NAMALWA (cell line): ENCODE data around the gene CPNE4.
"Not testable (repeated sequence)": the region's sequence is repeated elsewhere in the genome, so short reads cannot be mapped to it uniquely, and the experiment has no call there.

ENCODE experiments used
- DNase-seq: peaks from one replicate; pipeline ENCODE4 v3.0.0-alpha.2; 2015; ENCODE audit warnings: low spot score

Gene CPNE4

DNA sequence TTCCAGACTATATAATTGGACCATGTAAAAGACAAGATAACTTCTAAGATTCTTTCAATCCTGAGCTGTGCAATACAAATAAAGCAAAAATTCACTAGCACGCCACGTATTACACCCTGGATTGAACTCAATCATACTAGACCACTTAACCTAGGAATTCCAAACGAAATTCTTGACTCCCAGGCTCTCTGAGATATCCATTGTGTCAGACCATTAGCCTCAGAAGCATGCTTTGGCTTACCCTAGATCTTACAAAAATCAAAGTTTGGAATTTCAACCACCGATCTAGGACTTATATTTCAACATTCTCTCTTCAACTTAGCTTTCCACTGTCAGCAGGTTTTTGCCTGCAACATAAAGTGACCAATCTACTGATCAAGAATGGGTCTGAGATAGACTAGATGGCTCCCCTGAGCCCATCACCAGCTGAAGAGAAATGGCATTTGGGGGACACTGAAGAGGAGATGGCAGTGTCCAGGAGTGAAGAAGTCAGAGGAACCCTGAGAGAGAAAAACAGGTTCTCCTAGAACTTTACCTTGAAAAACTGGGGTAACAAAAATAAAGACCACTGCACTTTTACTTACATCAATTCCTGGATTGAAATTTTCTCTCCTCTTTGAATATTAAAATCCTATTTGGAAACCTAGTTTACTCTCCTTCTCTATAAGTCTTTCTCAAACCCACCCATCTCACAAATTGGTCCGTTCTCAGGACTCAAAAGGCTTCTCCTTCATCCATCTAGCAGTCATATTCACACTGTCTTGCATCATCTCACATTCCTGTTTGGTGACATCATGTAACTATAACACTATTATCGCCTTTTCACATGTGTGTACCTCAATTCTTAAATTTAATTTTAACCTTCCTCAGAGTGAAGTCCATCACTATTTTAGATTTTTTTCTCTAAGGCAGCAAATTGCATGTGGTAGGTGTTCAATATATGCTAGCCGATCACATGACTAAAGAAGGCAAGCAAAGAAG, 18.5 kb downstream of the CPNE4 start:
- DNase-seq, result no peak

- DNase-seq, result no peak
Measured at GRCh38 chr3:132014105-132014504, 20.7 kb downstream of the CPNE4 start.

- DNase-seq, result no peak
Measured at GRCh38 chr3:132009241-132009640, 25.6 kb downstream of the CPNE4 start.

DNA sequence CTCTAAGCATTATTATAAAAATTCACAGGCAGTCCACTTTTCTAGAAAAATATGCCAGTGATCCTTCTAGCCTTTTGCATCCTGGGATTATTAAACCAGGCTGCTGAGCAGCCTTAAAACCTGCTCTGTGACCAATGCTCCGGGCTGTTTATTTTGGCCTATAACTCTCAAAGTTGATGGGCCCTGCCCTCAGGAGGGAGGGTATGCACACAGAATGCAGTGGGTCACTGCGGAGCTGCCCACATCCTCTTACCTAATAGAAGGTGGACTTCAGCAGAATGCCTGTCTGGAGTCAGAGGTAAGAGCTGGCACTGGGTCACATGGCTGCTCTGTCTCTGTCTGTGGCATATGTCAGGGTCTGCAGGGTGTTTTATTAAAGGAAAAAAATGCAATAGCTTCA, 26.0 kb downstream of the CPNE4 start:
- DNase-seq, result no peak

GRCh38 chr3:132007617-132008016, 27.2 kb downstream of the CPNE4 start:
- DNase-seq, result no peak

DNA sequence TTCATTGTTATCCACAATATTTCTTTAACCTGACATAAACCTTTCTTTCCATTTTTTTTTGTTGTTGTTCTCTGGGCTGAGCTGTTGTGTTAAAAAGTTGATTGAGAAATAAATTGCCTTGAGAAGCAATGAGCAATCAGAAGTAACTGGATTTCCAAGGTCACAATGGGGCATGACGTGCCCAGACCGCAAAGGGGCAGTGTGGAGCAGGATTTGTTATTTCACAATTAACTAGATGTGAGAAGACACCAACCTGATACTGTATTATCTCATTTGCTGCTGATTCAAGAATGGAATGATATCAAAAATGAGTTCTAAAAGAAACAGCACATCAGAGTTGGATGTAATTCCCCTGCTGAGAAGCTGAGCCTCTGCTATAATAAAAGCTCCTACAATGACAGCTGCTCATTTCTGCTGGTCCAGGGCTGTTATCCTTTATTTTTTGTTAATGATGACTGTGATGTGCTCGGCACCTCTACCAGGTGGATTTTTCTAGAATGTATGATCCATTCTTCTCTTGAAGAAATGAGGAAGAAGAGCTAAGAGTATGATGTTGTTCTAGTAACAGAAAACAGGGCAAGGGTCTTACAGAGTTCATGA, 28.1 kb downstream of the CPNE4 start:
- peak; percentile 68 for DNase-seq

- DNase-seq, result no peak
Measured at GRCh38 chr3:132004571-132004970, 30.2 kb downstream of the CPNE4 start.

DNA sequence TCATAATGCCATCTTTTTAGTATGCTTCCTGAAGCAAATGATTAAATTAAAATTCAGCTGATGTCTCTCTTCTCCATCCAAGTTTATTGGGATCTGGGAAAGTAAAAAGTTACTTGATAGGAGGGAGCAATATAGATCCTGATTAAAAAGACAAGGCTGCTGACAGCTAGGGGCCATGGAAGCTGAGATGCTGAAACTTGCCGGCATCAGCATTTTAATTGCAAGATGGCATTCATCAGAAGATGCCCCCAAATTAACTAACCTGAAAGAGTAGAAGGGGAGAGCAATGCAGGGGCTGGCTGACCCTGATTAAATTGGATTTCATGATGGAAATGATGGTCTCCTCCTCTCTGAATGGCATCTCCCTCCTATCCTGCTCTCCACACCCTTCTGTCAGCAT, 31.1 kb downstream of the CPNE4 start:
- DNase-seq, result no peak

GRCh38 chr3:132001999-132002398, 32.8 kb downstream of the CPNE4 start:
- no peak for DNase-seq

- no peak for DNase-seq
Measured at GRCh38 chr3:132001036-132001435, 33.8 kb downstream of the CPNE4 start.

GRCh38 chr3:131998027-131998426, 36.8 kb downstream of the CPNE4 start:
- DNase-seq, result no peak

DNA sequence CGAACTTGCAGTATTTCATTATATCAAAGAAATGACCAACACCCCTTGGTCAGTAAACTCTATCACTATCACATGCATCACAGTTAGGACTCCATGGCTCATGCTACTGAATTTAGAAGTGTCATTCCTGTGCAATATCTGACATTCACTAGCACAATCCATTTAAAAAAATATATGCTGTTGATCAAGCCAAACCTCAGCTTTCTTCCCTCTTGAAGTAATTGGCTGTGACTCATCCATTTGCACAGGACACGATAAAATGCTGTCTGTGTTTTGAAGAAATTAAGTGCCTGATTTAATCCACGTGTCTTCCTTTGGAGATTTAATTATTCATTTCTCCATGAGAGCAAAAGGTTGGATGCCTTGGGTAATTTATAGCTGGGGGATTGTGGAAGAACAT, 38.9 kb downstream of the CPNE4 start:
- no peak for DNase-seq

- DNase-seq, result no peak
Measured at GRCh38 chr3:131989318-131989717, 45.5 kb downstream of the CPNE4 start.

GRCh38 chr3:131988209-131988608, 46.6 kb downstream of the CPNE4 start:
- DNase-seq, result no peak

DNA sequence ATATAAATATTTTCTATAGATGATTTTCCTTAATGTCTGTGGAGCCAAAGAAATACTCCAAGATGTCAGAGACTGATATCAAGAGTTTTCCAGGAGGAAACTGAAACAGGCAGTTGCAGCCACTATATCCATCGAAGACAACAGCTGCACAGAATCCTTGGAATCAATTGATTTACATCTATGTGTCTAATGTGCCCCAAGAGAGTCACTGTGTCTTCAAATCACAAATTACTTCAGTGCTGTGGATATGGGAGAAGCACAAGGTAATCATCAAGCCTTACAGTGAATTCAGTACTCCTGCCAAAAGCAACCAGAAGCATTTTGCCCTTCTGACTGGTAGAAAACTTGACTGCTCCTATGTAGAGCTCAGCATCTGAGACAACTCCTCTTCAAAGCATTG, 51.1 kb downstream of the CPNE4 start:
- DNase-seq, result no peak

DNA sequence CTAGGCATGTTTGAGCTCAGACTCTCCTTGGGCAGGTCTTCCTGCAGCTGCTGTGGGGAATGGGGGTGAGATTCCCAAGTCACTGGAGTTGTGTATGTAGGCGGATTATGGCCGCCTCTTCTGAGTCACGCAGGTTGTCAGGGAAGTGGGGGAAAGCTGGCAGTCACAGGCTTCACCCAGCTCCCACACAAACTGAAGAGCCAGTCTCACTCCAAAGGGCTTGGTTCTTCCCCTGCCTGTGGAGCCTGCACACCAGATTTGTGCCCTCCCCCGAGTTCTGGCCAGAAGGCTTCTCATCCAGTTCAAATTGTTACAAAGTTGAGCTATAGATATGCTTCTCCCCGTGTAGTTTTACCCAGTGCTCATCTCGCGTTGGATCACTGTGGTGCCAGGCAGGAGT, 53.5 kb downstream of the CPNE4 start:
- no peak for DNase-seq

DNA sequence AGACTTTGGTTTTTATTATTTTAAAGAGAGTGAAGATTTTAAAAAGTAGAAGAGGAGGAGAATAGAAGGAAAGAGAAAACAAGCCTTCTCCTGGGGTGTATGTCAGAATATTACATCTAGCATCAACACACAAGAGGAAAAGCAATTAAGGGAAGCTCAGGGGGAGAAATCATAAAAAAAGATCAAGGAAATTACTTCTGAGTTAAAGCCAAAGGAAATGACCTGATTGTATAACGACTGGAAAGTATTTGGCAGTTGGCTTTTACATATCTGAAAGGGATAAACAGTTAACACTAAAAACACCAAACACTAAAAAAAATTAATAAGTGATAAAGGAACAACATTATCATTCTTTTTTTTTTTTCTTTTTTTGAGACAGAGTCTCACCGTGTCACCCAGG, 58.4 kb downstream of the CPNE4 start:
- no peak for DNase-seq

GRCh38 chr3:131975047-131975446, 59.8 kb downstream of the CPNE4 start:
- no peak for DNase-seq

GRCh38 chr3:131973731-131974130, 61.1 kb downstream of the CPNE4 start:
- no peak for DNase-seq

GRCh38 chr3:131972550-131972949, 62.3 kb downstream of the CPNE4 start:
- DNase-seq, result no peak

DNA sequence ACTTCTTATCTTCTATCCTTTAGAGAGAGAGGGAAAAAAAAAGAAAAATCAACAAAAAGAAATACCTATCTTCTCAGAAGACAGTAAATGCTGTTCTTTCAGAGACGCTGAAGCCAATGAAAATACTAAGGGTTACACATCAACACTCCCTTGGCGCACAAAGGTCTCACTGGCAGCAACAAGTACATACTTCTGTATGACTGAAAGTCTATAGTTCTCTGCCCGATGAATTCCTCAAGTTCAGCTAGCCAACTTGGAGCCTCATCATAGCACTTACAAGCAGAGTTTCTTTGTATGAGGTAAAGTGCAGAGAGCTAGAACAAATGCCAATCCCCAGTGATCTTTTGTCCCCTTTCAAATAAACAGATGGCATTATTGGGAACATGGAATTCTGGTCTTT, 62.7 kb downstream of the CPNE4 start:
- DNase-seq, result no peak

DNA sequence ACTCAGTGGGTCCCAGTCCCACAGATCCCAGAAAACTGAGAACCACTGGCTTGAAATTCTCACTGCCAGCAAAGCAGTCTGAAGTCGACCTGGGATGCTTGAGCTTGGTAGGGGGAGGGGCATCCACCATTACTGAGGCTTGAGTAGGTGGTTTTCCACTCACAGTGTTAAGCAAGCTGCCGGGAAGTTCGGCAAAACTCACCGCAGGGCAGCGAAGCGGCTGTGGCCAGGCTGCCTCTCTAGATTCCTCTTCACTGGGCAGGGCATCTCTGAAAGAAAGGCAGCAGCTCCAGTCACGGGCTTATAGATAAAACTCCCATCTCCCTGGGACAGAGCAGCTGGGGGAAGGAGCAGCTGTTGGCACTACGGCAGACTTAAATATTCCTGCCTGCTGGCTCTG, 71.4 kb downstream of the CPNE4 start:
- not testable (repeated sequence) for DNase-seq

GRCh38 chr3:131962982-131963381, 71.8 kb downstream of the CPNE4 start:
- DNase-seq, result no peak

DNA sequence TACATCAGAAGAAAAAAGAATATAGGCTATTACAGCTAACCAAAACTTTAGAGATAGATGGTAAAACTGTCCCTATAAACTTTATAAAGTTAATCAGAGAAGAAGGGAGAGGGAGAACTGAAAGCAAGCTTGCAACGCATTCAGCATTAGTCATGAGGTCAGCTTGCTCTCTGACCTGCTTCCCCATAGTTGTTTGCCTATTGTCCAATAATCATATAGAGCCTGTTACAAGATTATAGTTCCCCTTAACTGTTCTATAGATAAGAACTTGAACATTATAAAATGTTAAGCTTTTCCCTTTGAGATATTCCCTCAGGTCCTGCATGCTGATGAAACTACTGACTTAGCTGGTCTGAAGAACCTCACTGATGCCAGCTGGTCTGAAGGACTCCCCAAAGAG, 74.5 kb downstream of the CPNE4 start:
- DNase-seq, result no peak
